MM.1S (cell line): ENCODE measurements around the gene AATK.

Source experiments
- CTCF ChIP-seq: fragments of 300-600 bp; sonication (generic); IDR thresholded peaks from 2 replicates; pipeline ENCODE4 v1.5.1; 2016; ENCODE audit warnings: antibody characterized with exemption, low read length, mixed read lengths
- EZH2 ChIP-seq: fragments of 300-600 bp; sonication (generic); optimal IDR thresholded peaks from 2 replicates; pipeline ENCODE3; 2017; ENCODE audit warnings: low read depth, mild to moderate bottlenecking, antibody characterized with exemption, low read length, mixed read lengths
- EZH2phosphoT487 ChIP-seq: fragments of 300-600 bp; sonication (generic); IDR thresholded peaks from 2 replicates; pipeline ENCODE4 v1.6.1; 2018; ENCODE audit warnings: antibody characterized with exemption, low read length

- TF ChIP-seq CTCF (no peak), EZH2phosphoT487 (no peak), EZH2 (no peak)
Measured at GRCh38 chr17:81135505-81136278, 30.3 kb downstream of the AATK start.
